Measurements from ENCODE around the gene CGRRF1.

The CGRRF1 gene

DNA sequence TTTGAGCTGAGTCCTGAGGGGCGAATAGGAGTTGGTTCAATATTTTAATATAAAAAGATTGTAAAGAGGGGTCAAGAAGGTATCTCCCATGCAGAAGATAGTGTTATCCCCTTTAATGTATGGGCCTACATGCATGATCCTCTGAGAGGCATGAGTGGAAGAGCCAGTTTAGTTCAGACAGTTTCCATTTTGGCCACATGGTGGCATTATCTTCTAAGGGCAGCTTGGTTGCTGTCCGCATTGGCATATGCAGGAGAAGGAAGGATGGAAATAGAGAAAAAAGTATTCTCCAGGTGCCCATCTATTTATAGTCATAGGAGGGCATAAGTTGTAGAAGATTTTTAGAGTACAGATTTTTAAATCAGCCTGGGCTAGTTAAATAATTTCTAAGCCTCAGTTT is 62.6 kb downstream of the CGRRF1 start:
- no peak for DNase-seq

DNA sequence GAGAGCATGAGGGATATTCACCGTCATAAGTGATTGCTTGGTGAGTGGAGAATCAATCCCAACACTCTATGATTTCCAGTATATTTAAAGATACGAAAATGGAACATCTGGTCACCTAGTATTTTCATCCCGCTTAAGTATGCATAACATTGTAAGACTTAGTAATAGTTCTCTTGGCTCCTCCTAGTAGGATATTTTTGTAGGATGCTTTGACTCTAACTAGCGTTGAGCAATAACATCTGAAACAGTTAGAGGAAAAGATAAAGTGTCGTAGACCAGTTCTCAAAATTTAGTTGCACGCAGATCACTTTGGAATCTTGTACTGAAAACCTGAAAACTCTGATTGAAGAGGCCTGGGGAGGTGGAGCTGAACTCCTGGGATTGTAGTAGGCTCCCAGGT is 64.8 kb downstream of the CGRRF1 start:
- no peak for DNase-seq

DNA sequence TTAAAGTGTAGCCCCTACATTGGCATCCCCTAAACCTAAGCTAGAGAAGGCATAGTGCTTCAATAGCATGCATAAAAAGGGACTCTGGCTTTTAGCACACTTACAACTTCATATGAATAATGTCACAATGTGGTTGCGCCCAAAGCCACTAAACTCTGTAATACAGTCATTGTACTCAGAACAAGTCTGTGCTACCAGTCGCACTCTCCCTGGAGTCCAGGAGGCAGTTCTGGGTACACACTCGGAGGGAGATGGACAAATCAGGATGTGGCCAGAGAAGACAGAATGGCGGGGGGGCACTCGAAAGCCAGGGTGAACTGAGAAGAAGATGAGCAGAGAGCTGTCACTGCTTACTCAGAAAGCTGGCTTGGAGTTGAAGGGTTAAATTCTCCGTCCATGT is 67.8 kb downstream of the CGRRF1 start:
- DNase-seq: no peak

DNA sequence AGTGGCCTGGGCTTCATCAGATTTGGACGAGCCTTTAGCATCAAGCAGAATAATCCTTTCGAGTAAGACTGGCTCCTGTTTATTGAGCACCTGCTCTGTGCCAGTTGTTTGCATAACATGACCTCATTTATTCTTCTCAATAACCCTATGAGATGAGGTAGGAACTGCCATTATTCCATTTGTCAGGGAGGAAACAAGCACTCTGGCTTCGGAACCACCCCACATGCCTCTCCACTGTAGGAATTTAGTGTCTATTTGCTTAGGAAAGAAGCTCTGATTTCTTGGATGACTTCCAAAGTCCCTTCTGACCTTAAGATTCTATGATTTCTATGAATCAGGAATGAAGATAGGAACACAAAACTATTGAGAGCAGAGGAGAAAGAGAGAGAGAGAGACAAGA is 68.3 kb downstream of the CGRRF1 start:
- no peak for DNase-seq

DNA sequence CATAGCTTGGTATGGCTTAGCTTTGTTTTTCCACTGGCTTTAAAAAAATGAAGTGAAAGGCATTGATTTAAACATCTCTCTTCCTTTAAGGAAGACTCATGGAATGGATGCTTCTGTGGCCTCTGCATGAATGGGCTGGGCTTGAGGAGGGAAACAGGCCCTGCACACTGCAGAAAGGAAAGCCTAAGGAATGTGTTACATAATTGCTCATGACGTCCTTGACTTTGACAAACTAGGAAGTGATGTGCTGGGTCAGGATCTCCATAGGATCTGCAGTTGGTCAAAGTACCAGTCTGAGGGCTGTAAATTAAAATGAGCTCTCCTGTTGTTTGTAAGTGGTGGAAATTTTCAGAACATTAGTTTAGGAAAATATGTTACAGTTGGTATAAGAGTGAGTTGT is 69.9 kb downstream of the CGRRF1 start:
- DNase-seq: no peak

DNA sequence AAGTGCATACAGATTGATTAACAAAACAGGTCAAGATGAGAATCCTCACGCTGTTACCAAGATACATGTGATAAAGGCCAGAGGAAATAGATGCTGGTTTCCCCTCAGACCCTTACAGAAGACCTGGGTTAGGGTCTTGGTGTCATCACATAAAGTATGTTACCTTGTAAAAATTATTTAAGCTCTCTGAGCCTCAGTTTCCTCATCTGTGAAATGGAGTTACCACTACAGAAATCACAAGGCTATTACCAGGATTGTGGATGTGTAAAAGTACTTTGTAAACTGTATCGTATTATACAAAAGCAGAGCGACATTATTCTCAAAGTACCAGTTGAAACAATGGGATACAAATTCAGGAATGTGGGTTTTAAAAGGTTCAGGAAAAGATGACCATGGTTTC is 71.2 kb downstream of the CGRRF1 start:
- no peak for DNase-seq

DNA sequence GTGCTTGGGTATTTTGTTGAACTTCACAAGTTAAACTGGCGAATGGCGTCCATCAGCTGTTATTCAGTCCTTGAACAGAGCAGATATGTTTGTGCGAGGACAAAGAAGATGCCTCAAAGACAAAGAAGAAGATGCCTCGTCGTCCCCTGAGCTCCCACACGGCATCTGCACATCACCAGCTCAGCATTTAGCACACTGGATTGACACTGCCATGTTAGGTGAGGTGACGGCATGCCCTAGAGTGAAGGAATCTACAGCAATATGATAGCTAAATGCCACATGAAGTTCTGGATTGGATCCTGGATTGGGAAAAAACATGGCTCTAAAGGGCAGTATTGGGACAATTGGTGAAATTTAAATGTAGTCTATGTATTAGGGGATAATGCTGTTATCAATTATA is 72.6 kb downstream of the CGRRF1 start:
- no peak for DNase-seq

DNA sequence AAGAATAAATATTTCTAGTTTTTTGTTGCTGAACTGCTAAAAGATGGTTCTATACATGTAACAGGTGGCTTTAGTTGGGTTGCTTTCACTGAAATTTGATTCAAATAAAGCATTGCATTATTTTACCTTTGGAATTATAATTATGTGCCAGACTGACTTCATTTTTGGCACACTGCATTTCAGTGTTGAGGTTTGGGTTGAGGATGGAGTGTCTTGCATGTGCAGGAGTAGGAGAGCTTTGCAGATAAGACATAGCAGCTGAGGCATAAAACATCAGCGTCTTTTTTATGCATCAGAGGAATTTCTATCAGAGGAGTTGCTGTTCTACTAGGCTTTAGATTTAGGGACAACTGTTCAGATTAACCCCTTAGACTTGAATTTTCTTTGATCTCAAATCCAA is 74.4 kb downstream of the CGRRF1 start:
- DNase-seq: no peak

DNA sequence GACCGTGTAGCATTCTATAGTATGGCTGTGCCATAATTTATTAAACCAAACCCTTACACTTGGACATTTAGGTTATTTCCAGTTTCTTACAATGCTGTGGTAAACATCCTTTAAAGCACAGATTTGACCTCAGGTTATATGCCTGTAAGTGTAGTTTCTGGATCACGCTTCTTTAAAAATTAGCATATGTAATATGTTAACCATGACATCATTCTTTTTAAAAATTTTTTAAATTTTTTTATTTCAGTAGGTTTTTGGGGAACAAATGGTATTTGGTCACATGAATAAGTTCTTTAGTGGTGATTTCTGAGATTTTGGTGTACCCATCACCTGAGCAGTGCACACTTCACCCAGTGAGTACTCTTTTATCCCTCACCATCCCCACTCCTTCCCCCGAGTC is 75.5 kb downstream of the CGRRF1 start:
- no peak for DNase-seq
